MCF 10A (cell line): Measurements from ENCODE around the gene EFCAB12. TPM values are rescaled to one million over a fixed set of nuclear protein-coding genes. Genes with fewer than 3 reads are reported as not detected.

Experiments used
- BruUV-seq: library from RNA; stranded (reverse); fragments of 400-500 nt; replicated peaks from 2 replicates; lab custom pipeline; 2021; lab: Mats Ljungman, UMichigan
- CTCF ChIA-PET: fragments of 300-600 bp; sonication (Branson Sonifier 250); formaldehyde crosslinking; extraction: SDS; loops from one replicate; lab custom pipeline; 2021; ENCODE audit warnings: antibody characterized with exemption, inconsistent platforms; lab: Yijun Ruan, JAX
- POLR2A ChIA-PET: fragments of 300-600, 350-650 bp; sonication (Branson Sonifier 250); formaldehyde crosslinking; extraction: SDS; loops from one replicate; lab custom pipeline; 2020; ENCODE audit warnings: antibody characterized with exemption, inconsistent platforms; lab: Yijun Ruan, JAX
- DNase-seq: peaks from one replicate; pipeline ENCODE4 v3.0.0-alpha.2; 2018; ENCODE audit not compliant: unreplicated experiment
- H3K27ac Mint-ChIP-seq: one replicate; pipeline ENCODE4 v1.8.0; 2022; ENCODE audit warnings: mild to moderate bottlenecking, low read depth, mixed read lengths; ENCODE audit not compliant: unreplicated experiment
- H3K27me3 Mint-ChIP-seq: one replicate; pipeline ENCODE4 v1.8.0; 2022; ENCODE audit warnings: mixed read lengths; ENCODE audit not compliant: insufficient read depth, unreplicated experiment
- H3K36me3 Mint-ChIP-seq: one replicate; pipeline ENCODE4 v1.8.0; 2022; ENCODE audit warnings: mild to moderate bottlenecking, moderate library complexity, mixed read lengths; ENCODE audit not compliant: insufficient read depth, unreplicated experiment
- H3K4me1 Mint-ChIP-seq: one replicate; pipeline ENCODE4 v1.8.0; 2022; ENCODE audit warnings: mixed read lengths; ENCODE audit not compliant: insufficient read depth, unreplicated experiment
- H3K4me3 Mint-ChIP-seq: one replicate; pipeline ENCODE4 v1.8.0; 2022; ENCODE audit warnings: mild to moderate bottlenecking, moderate library complexity, mixed read lengths; ENCODE audit not compliant: unreplicated experiment
- H3K9me3 Mint-ChIP-seq: one replicate; pipeline ENCODE4 v1.8.0; 2022; ENCODE audit warnings: mixed read lengths; ENCODE audit not compliant: unreplicated experiment
- intact Hi-C: fragments of 100-400 bp; cut with micrococcal nuclease; formaldehyde crosslinking; loops from 2 replicates; pipeline ENCODE4 v1.14.1; 2022
- total RNA-seq: library from RNA; stranded (reverse); gene quantifications from 2 replicates; pipeline ENCODE4 v1.2.3, GENCODE V29; 2022
- TF ChIP-seq, protein P1 (sequence below): fragments of 200-600 bp; IDR thresholded peaks from one replicate; pipeline ENCODE4 v1.8.0; 2022; ENCODE audit warnings: antibody characterized with exemption, mild to moderate bottlenecking; ENCODE audit not compliant: unreplicated experiment

The EFCAB12 gene
- total RNA-seq, 1 experiment from 2014 or later = not detected

DNA sequence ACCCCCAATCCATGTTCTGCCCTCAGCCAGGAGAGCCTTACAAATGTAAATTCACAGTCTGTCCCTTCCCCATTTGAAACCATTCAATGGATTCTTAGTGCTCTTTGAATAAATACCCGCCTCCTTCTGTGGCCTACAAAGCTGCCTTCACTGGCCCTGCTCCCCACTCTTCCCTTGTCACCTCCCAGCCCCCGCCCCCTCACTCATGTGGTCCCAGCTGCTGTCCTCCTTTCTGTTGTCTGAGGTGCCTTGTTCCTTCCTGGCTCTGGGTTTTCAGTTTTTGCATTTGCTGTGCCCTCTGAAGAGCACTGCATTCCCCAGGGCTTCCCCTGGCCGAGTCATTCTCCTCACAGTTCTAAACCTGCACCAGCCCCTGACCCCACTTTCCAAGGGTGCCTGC is 3.2 kb downstream of the EFCAB12 start:
- Mint-ChIP-seq H3K4me1 (peaks cover 14% of the 10 kb centered on the region), H3K27me3 (no peaks in the 10 kb centered on the region), H3K4me3 (no peak overlapping the region), H3K9me3 (no peaks in the 10 kb centered on the region), H3K27ac (no peak overlapping the region), H3K36me3 (peaks cover 1% of the 10 kb centered on the region)
- DNase-seq = no peak
- intact Hi-C loops = no loop called here
- POLR2A ChIA-PET = no interaction called here
- BruUV-seq = no TSS peak
- TF ChIP-seq, protein P1, sequence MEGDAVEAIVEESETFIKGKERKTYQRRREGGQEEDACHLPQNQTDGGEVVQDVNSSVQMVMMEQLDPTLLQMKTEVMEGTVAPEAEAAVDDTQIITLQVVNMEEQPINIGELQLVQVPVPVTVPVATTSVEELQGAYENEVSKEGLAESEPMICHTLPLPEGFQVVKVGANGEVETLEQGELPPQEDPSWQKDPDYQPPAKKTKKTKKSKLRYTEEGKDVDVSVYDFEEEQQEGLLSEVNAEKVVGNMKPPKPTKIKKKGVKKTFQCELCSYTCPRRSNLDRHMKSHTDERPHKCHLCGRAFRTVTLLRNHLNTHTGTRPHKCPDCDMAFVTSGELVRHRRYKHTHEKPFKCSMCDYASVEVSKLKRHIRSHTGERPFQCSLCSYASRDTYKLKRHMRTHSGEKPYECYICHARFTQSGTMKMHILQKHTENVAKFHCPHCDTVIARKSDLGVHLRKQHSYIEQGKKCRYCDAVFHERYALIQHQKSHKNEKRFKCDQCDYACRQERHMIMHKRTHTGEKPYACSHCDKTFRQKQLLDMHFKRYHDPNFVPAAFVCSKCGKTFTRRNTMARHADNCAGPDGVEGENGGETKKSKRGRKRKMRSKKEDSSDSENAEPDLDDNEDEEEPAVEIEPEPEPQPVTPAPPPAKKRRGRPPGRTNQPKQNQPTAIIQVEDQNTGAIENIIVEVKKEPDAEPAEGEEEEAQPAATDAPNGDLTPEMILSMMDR = no peak
- CTCF ChIA-PET = interaction anchor here (1.3 kb wide), 1 partner anchor 25 kb away, joined by 3 read pairs; no protein-coding TSS in a partner anchor

GRCh38 chr3:129424185-129424841 is 4.1 kb downstream of the EFCAB12 start:
- intact Hi-C loops = no loop called here
- TF ChIP-seq, protein P1 = no peak
- ChIA-PET CTCF (interaction anchor here (0.5 kb wide), 1 partner anchor 35 kb away, joined by 4 read pairs; no protein-coding TSS in a partner anchor), POLR2A (interaction anchor here (1.6 kb wide), 1 partner anchor 14 kb away, joined by 6 read pairs; no protein-coding TSS in a partner anchor)
- Mint-ChIP-seq H3K4me3 (no peak overlapping the region), H3K36me3 (no peaks in the 10 kb centered on the region), H3K27me3 (no peaks in the 10 kb centered on the region), H3K27ac (no peak overlapping the region), H3K4me1 (peaks cover 14% of the 10 kb centered on the region), H3K9me3 (no peaks in the 10 kb centered on the region)
- DNase-seq = no peak
- BruUV-seq = no TSS peak

GRCh38 chr3:129422897-129423296 is 5.5 kb downstream of the EFCAB12 start:
- no TSS peak for BruUV-seq
- H3K36me3 Mint-ChIP-seq = no peaks in the 10 kb centered on the region
- H3K27me3 Mint-ChIP-seq = no peaks in the 10 kb centered on the region
- intact Hi-C loops = no loop called here
- no peaks in the 10 kb centered on the region for H3K9me3 Mint-ChIP-seq
- H3K4me1 Mint-ChIP-seq = peaks cover 5% of the 10 kb centered on the region
- ChIA-PET CTCF (interaction anchor here (0.5 to 1.1 kb wide), 4 partner anchors 17 to 62 kb away, joined by 4 to 6 read pairs (median 4); no protein-coding TSS in a partner anchor), POLR2A (interaction anchor here (0.7 to 1.6 kb wide), 4 partner anchors 8 to 33 kb away, joined by 3 to 6 read pairs (median 4); no protein-coding TSS in a partner anchor)
- TF ChIP-seq, protein P1 = no peak
- DNase-seq = no peak
- H3K27ac Mint-ChIP-seq = no peak overlapping the region
- no peak overlapping the region for H3K4me3 Mint-ChIP-seq

DNA sequence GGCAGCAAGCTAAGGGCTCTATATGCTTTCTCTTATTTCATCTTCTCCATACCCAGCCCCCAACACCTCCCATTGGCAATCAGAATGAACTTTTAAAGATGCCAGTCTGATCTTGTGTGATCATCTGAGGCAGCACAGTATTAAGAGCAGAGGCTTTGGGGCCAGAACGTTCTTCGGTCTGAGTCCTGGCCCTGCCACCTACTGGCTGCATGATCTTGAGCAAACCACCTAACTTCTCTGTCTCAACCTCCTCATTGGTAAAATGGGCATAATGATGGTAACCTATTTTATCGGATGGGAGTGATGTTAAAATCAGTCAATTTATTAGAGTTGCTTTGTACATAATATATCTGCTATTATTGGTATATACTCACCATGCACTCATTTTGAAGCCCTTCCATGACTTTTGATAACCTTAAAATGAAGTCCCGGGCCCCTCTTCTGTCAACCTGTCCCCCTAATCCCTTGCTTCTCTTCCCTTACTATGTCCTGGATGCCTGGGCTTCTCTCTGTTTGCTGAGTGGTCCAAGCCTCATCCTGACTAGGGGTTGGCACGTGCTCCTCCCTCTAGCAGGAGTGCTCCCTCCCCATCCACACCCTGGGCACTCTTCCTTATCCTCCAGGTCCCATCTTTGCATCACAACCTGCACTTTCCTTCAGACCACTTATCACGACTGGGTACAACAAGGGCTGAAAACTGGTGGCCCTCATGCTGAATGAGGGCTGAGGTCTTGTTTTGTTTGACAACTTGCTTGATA is 6.3 kb downstream of the EFCAB12 start:
- Mint-ChIP-seq H3K4me1 (peaks cover 5% of the 10 kb centered on the region), H3K4me3 (no peak overlapping the region), H3K36me3 (no peaks in the 10 kb centered on the region), H3K9me3 (no peaks in the 10 kb centered on the region), H3K27ac (no peak overlapping the region), H3K27me3 (no peaks in the 10 kb centered on the region)
- no TSS peak for BruUV-seq
- TF ChIP-seq, protein P1 = no peak
- CTCF ChIA-PET = interaction anchor here (1.1 kb wide), 1 partner anchor 16 kb away, joined by 4 read pairs; no protein-coding TSS in a partner anchor
- POLR2A ChIA-PET = interaction anchor here (0.7 to 1.6 kb wide), 4 partner anchors 8 to 34 kb away, joined by 3 to 6 read pairs (median 4); no protein-coding TSS in a partner anchor
- DNase-seq = no peak
- intact Hi-C loops = no loop called here
